Measurements from ENCODE around the gene ISG15.
"Not testable (repeated sequence)": the region's sequence is repeated elsewhere in the genome, so short reads cannot be mapped to it uniquely, and the experiment has no call there.

ISG15 gene

DNA sequence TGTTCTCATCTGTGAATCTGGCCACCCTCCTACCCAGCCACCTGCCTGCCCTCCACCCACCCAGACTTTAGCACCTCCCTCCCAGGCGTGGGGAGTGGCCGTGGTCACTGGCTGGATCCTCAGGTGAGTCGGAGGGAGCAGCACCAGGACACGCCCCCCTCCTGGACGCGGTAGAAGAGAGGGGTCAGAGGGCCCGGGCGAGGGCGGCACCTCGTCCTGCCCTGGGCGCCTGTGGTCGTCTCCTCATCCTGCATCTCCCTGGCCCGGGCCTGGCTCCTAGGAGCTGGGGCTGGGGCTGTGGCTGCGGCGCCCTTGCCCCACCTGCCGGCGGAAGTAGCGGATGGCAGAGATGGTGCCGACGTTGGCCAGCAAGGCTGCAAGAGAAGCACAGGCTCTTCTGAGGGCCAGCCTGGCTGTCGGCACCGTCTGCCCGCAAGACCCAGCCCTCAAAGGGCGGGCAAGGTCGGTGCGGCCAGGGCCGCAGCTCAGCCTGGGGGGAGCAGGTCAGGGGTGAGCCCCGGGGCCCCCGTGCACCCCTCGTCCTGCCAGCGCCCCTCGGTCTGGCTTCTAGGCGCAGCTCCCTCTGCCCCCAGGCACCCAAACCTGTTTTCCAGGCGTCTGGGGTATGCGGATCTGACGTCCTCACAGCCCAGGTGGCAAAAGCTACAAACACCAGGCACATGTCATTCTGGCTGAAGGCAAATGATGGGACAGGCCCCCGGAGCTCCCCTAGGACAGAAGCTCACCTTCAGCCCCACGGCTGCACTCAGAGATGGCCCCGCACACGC is 37.2 kb upstream of the ISG15 start:
- no peak for DNase-seq

DNA sequence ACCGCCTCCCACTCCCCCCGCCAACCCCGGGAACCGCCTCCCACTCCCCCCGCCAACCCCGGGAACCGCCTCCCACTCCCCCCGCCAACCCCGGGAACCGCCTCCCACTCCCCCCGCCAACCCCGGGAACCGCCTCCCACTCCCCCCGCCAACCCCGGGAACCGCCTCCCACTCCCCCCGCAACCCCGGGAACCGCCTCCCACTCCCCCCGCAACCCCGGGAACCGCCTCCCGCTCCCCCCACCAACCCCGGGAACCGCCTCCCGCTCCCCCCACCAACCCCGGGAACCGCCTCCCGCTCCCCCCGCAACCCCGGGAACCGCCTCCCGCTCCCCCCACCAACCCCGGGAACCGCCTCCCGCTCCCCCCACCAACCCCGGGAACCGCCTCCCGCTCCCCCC is 36.5 kb upstream of the ISG15 start:
- not testable (repeated sequence) for DNase-seq

DNA sequence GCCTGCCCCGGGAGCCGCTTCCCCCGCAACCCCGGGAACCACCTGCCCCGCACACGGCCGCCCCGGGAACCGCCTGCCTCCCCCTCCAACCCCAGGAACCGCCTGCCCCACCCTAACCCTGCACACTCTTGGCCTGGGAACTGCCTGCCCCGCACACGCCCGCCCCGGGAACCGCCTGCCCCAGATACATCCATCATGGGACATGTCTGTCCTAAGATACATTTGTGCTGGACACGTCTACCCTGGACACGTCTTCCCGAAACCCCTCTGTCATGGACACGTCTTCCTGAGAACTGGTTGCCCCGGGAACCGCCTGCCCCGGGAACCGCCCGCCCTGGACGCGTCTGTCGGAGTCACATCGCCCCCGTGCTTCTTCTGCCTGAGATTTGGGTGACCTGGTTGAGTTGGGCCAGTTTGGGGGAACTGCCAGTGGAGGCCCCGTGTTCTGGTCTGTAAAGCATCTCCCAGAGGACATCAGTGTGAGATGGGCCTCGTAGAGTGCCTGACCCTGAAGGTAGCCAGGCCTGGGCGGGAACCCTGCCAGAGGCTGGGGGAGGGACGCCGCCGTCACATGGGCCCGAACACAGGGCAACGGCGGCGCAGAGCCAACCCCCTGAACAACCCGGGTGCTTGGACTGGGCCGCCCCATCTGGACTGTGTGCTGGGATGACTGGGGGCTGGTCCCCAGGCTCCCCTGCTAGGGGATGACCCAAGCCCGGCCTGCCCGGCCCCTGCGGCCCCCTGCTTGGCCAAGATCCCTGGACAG is 35.0 kb upstream of the ISG15 start:
- DNase-seq: no peak

GRCh38 chr1:978835-979743 is 34.2 kb upstream of the ISG15 start:
- no peak for DNase-seq

- no peak for DNase-seq
Measured at GRCh38 chr1:979744-980072, 33.6 kb upstream of the ISG15 start.

DNA sequence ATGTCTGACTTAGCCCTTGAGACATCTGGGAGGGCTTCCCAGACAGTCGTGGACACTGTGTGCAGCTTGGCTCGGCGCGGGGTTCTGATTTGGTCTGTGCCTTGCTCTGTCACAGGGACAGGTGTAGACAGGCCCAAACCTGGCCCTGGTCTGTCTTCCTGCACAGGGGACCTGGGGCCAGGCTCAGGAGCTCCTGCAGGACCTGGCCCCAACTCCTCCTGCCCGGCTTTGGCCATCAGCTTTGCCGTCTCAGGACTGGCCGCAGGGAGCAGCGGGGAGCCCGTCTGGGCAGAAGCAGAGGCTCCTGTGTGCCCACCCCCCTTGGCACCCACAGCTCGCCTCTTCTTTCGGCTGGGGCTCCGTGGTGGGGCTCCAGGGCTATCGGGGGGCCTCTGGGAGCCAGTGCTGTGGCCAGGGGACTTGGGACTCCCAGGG is 33.1 kb upstream of the ISG15 start:
- no peak for DNase-seq

DNA sequence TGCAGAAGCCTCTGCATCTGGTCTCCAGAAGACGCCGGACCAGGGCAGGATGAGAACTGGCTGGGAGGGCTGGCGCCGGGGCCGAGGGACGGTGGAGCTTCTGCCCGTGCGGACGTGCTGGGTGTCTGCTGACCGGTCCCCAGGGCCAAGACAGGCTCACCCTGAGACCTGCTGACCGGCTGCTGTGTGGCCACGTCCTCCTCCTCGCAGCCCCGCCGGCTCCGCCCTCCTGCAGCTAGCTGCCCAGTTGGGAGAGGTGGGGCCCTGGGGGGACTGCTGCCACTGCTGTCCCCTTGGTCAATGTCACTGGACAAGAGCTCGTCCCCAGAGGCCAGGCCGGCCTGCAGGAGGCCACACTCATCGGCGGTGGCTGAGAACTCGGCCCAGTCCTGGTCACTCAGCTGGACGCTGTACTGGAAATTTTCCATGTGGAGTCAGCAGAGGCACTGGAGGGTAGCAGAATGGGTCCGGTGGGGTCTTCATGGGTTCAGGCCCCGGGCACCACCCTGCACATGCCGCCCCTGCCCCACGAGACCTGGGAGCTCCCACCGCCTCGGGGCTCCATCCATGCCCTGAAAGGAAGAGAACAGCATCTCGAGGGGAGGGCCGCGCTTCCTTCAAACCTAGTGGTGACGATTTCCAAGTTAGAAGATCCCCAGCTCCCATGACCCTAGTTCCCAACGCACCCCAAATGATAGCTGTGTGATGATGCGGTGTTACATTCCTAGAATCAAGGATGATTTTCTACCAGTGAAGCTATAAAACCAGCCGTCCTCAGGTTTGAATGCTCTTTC is 32.5 kb upstream of the ISG15 start:
- DNase-seq: no peak

GRCh38 chr1:981491-981954 is 31.8 kb upstream of the ISG15 start:
- no peak for DNase-seq

GRCh38 chr1:981955-982558 is 31.2 kb upstream of the ISG15 start, which contains the start of gene PERM1:
Gene PERM1 (minus strand): TSS chr1:982093. CDS start chr1:981029, 1,064 bp downstream.
- no peak for DNase-seq

DNA sequence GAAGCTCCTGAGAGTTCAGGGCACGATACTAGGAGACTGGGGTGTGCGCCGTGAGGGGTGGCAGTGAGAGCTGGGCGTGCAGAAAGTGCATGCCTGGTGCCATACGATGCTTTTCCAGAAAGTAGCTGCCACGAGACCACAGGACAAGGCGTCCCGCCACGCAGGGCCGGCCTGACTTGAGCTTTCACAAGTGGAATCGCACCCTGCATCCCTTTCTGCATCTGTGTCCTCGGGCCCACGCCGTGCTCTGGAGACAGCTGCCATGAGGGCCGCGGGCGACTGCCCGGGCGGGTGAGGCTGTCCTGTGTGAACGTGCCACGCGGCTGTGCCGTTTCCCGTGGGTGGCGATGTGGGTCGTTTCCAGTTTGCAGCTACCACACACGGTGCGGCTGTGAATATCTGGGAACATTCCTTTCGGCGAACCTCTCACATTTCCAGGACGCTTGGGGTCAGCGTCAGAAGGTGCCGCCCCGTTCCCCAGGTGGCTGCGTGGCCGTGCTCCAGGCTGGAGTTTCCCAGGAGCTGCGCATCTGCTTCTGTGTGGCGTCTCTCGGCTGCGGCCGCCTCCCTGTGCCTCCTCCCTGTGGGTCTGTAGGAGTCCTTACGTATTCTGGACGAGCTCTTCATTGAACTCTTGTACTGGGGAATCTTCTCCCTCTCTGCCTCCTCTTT is 30.4 kb upstream of the ISG15 start:
- DNase-seq: no peak

GRCh38 chr1:983798-984475 is 29.4 kb upstream of the ISG15 start:
- DNase-seq: no peak

DNA sequence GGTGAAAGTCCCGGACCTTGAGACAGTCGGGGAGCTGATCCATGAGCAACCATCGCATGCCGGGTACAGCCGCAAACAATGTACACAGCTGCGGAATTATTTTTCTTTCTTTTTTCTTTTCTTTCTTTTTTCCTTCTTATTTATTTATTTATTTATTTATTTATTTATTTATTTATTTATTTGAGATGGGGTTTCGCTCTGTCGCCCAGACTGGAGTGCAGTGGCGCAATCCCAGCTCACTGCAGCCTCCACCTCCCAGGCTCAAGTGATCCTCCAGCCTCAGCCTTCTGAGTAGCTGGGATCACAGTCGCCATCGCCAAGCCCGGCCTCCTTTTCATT is 28.9 kb upstream of the ISG15 start:
- no peak for DNase-seq

DNA sequence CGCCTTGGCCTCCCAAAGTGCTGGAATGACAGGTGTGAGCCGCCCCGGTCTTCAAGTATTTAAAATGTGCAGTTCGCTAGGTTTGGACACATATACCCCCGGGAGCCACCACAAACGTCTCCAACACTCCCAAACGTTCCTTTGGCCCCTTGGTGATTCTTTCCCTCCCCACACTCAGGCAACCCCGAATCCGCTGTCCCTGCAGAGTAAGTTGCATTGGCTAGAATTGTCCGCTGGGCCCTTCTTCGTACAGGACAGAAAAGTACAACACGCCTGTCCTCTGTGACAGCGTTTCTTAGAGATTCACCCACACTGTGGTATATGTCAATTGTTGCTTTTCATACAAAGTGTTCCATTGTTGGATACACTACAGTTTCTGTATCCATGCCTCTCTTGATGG is 28.2 kb upstream of the ISG15 start:
- no peak for DNase-seq

GRCh38 chr1:988061-988460 is 25.2 kb upstream of the ISG15 start:
- DNase-seq: not testable (repeated sequence)

GRCh38 chr1:991275-991674 is 22.0 kb upstream of the ISG15 start:
- DNase-seq: not testable (repeated sequence)

DNA sequence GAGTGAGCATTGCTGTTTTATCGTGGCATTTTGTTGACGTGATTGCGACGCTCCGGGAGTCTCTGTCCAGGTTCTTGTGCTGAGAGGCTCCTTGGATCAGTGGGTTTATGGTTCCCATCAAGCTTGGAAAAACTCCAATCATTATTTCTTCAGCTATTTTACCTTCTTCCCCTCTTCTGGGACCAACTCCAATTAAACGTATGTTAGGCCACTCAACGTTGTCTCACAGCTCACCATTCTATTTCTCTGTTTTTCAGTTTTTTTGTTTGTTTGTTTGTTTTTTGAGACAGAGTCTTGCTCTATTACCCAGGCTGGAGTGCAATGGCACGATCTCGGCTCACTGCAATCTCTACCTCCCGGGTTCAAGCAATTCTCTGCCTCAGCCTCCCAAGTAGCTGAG is 21.4 kb upstream of the ISG15 start:
- no peak for DNase-seq

GRCh38 chr1:992362-992761 is 20.9 kb upstream of the ISG15 start:
- DNase-seq: no peak

GRCh38 chr1:993379-993995 is 19.8 kb upstream of the ISG15 start:
- DNase-seq: no peak

DNA sequence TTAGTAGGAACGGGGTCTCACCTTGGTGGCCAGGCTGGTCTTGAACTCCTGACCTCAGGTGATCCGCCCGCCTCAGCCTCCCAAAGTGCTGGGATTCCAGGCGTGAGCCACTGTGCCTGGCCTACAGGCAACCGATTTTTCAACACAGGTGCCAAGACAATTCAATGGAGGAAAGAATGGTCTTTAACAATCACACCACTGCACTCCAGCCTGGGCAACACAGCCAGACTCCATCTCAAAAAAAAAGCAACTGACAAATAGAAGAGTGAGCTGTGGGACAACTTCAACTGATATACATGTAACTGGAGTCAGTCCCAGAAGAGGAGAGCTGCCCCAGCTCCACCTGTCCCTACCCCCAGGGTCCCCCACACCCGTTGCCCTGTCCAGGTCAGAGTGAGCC is 18.8 kb upstream of the ISG15 start:
- not testable (repeated sequence) for DNase-seq
